ENCODE results near the gene IL34.

DNA sequence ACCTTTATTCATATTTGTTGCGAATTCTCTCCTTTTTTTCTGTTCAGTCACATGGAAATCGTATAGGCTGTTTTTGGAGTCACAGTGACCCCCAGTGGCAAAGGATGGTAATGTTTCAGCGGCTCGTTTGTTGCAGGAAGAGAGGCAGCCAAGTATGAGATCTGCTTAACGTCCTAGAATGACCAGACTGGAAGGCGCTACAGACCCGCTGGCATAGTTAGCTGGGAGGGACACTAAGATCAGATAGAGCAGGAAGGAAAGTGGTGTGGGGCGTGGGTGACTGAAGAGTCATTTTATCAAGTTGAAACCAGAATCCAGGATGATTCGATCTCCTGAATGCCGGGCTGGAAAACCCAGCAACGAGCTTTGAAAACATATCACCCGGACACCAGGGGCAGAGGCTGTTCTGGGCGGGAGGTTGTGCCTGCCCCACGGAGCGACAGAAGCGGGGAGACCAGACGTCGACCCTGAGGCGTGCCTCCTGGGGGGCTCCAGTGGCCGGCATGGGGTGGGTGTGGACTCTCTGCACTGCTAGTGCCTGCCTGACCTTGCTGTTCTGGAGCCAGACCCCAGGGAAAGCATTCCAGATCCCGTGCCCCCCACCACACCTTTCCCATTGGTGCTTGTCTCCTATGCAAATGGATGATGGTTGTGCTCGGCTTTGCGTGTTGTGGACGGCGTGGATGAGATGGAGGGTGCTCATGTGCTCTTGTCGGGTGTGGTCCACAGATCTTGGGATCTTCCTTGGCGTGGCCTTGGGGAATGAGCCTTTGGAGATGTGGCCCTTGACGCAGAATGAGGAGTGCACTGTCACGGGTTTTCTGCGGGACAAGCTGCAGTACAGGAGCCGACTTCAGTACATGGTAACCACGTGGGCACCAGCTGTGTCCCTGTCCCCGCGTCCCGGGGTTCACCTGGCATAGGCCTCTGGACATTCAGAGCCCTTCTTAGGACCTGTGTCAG, 7.7 kb downstream of the IL34 start:
- peak; percentile 64 for TF ChIP-seq POLR2AphosphoS5 (IDR thresholded peaks at IDR 0.05)
- TF ChIP-seq, protein P1, sequence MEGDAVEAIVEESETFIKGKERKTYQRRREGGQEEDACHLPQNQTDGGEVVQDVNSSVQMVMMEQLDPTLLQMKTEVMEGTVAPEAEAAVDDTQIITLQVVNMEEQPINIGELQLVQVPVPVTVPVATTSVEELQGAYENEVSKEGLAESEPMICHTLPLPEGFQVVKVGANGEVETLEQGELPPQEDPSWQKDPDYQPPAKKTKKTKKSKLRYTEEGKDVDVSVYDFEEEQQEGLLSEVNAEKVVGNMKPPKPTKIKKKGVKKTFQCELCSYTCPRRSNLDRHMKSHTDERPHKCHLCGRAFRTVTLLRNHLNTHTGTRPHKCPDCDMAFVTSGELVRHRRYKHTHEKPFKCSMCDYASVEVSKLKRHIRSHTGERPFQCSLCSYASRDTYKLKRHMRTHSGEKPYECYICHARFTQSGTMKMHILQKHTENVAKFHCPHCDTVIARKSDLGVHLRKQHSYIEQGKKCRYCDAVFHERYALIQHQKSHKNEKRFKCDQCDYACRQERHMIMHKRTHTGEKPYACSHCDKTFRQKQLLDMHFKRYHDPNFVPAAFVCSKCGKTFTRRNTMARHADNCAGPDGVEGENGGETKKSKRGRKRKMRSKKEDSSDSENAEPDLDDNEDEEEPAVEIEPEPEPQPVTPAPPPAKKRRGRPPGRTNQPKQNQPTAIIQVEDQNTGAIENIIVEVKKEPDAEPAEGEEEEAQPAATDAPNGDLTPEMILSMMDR (IDR thresholded peaks at IDR 0.05): peak; percentile 71 to 93 (median 92)

All from prostate gland (tissue), 2 donors.